Keratinocyte (primary cell): ENCODE results near the gene STPG4. TPM values are rescaled to one million over a fixed set of nuclear protein-coding genes. Genes with fewer than 3 reads are reported as not detected.

Experiments used
- DNase-seq: peaks from one replicate; pipeline ENCODE4 v3.0.0-alpha.2; 2011; ENCODE audit warnings: low read depth, missing footprints, low spot score
- FAIRE-seq: peaks from 2 replicates; lab custom pipeline; 2011; peaks lifted over from hg19 to GRCh38; lab: Jason Lieb, UNC
- H2AFZ ChIP-seq: 2 replicates; pipeline ENCODE4 v1.6.0; 2012; ENCODE audit warnings: low read length, control low read depth, inconsistent platforms; ENCODE audit not compliant: control insufficient read depth
- H3K27ac ChIP-seq: 2 replicates; pipeline ENCODE4 v1.5.1; 2011; ENCODE audit warnings: low read length; ENCODE audit not compliant: control insufficient read depth, insufficient read depth
- H3K27me3 ChIP-seq: 3 replicates; pipeline ENCODE4 v1.6.0; 2011; ENCODE audit warnings: low read length; ENCODE audit not compliant: control insufficient read depth, insufficient read depth; ENCODE audit errors: extremely low read depth
- H3K36me3 ChIP-seq, 2 experiments: 2 replicates in 1 of 2; 3 replicates in 1 of 2; pipeline ENCODE4 v1.5.1; 2011; ENCODE audit warnings: low read length in 2 of 2, mild to moderate bottlenecking in 1 of 2; ENCODE audit not compliant: control insufficient read depth in 2 of 2, insufficient read depth in 2 of 2; ENCODE audit errors: extremely low read depth in 1 of 2
- H3K4me1 ChIP-seq: 3 replicates; pipeline ENCODE4 v1.5.1; 2011; ENCODE audit warnings: low read length; ENCODE audit not compliant: control insufficient read depth, insufficient read depth; ENCODE audit errors: extremely low read depth
- H3K4me2 ChIP-seq: 3 replicates; pipeline ENCODE4 v1.6.0; 2011; ENCODE audit warnings: low read depth, low read length; ENCODE audit not compliant: control insufficient read depth, insufficient read depth; ENCODE audit errors: extremely low read depth
- H3K4me3 ChIP-seq, 3 experiments: fragments of 200-600 bp in 1 of 3; sonication (generic) in 1 of 3; 2 replicates in 2 of 3; 3 replicates in 1 of 3; pipeline ENCODE4 v1.5.1; 2011 to 2016; ENCODE audit warnings: low read length in 3 of 3, mild to moderate bottlenecking in 3 of 3, control low read depth in 2 of 3, inconsistent platforms in 1 of 3, low read depth in 1 of 3, mixed read lengths in 1 of 3, mixed run types in 1 of 3, moderate library complexity in 1 of 3; ENCODE audit not compliant: control insufficient read depth in 2 of 3, insufficient read depth in 2 of 3; ENCODE audit errors: extremely low read depth in 1 of 3
- H3K79me2 ChIP-seq: 2 replicates; pipeline ENCODE4 v1.6.0; 2012; ENCODE audit warnings: low read length; ENCODE audit not compliant: control insufficient read depth, insufficient read depth
- H3K9ac ChIP-seq: 3 replicates; pipeline ENCODE4 v1.6.0; 2011; ENCODE audit warnings: low read length; ENCODE audit not compliant: control insufficient read depth, insufficient read depth; ENCODE audit errors: extremely low read depth
- H3K9me1 ChIP-seq: 3 replicates; pipeline ENCODE4 v1.6.0; 2011; ENCODE audit warnings: low read length; ENCODE audit not compliant: control insufficient read depth, insufficient read depth; ENCODE audit errors: extremely low read depth
- H3K9me3 ChIP-seq: 2 replicates; pipeline ENCODE4 v1.5.1; 2012; ENCODE audit warnings: low read depth, low read length; ENCODE audit not compliant: control insufficient read depth
- H4K20me1 ChIP-seq: 3 replicates; pipeline ENCODE4 v1.6.0; 2011; ENCODE audit warnings: low read length; ENCODE audit not compliant: control insufficient read depth, insufficient read depth; ENCODE audit errors: extremely low read depth
- EZH2 ChIP-seq: IDR thresholded peaks from one replicate; pipeline ENCODE4 v1.6.1; 2012; ENCODE audit warnings: inconsistent platforms, mild to moderate bottlenecking, low read length, moderate library complexity
- dilution Hi-C: fragments of 300-500 bp; cut with MboI; formaldehyde crosslinking; loops from one replicate; pipeline ENCODE4 v1.7.0; 2020; ENCODE audit warnings: low sequenced_read_pairs; ENCODE audit not compliant: extremely low pct_ligation_motif_present
- polyA plus RNA-seq, 5 experiments: library from polyadenylated mRNA; depleted of rRNA in 3 of 5; stranded (reverse) in 3 of 5; stranded (forward) in 1 of 5; unstranded in 1 of 5; fragments of >200 nt; gene quantifications; 1 replicate in 1 of 5; 2 replicates in 3 of 5; 3 replicates in 1 of 5; pipeline versions ENCODE4 v1.2.1 to v1.2.3, GENCODE V29; 2011 to 2012; ENCODE audit warnings: missing spikeins in 2 of 5, low read depth in 1 of 5, low replicate concordance in 1 of 5
- TF ChIP-seq, protein P1 (sequence below), 3 experiments: IDR thresholded peaks in 1 of 3; conservative IDR thresholded peaks in 1 of 3; optimal IDR thresholded peaks in 1 of 3; 2 replicates in 2 of 3; 3 replicates in 1 of 3; pipeline versions ENCODE3 to v1.5.1; 2011; ENCODE audit warnings: low read length in 3 of 3, mild to moderate bottlenecking in 3 of 3, moderate library complexity in 2 of 3, control low read depth in 1 of 3, inconsistent platforms in 1 of 3; ENCODE audit not compliant: insufficient read depth in 2 of 3; ENCODE audit errors: extremely low read depth in 1 of 3

The STPG4 gene
- polyA plus RNA-seq, 1 donor (not counting 4 experiments of a cell fraction or from before 2014, with no cell fraction given) = 0.26 TPM

DNA sequence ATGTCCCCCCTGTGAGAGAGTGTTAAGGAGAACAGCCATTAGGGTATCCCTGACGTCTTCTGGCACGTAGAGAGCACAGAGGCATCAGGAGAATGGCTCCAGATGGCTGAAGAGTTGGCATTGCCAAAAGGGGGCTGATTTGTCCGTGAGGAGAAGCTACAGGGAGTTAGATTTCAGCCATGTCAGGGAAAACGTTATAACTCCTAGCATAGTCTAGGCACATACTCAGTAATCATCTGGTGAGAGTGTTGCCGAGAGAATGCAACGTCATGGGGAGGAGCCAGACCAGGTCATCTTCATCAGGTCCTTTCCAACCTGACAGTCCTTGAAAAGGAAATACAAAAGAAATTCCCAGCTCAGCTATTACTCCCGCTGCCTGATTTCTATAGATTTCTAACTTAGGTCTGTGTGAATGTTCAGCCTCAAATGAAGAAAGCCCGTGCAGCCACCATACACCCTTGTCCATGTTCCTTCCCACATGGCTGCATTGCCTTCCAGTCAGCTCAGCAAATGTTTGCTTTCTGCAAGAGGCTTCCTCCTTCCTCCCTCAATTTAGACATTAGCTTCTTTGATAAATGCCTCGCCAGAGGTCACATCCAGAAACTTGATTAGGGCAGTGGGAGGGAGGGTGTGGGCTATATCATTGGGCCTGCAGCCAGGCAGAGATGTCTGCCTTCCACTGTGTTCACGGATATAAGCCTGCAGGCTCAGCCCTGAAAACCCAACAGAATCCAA is 93.0 kb downstream of the STPG4 start:
- no peaks in the 10 kb centered on the region for H3K79me2 ChIP-seq
- H2AFZ ChIP-seq = no peak overlapping the region
- no peak overlapping the region for H3K4me2 ChIP-seq
- peaks cover 5 to 8% of the 10 kb centered on the region in 2 experiments for H3K36me3 ChIP-seq
- H3K27ac ChIP-seq = no peak overlapping the region
- H3K4me3 ChIP-seq = no peak overlapping the region
- FAIRE-seq = no peak
- H4K20me1 ChIP-seq = no peaks in the 10 kb centered on the region
- DNase-seq = no peak
- H3K4me1 ChIP-seq = peaks cover 16% of the 10 kb centered on the region
- H3K9ac ChIP-seq = no peak overlapping the region
- H3K27me3 ChIP-seq = no peaks in the 10 kb centered on the region
- no peak for TF ChIP-seq EZH2
- TF ChIP-seq, protein P1, sequence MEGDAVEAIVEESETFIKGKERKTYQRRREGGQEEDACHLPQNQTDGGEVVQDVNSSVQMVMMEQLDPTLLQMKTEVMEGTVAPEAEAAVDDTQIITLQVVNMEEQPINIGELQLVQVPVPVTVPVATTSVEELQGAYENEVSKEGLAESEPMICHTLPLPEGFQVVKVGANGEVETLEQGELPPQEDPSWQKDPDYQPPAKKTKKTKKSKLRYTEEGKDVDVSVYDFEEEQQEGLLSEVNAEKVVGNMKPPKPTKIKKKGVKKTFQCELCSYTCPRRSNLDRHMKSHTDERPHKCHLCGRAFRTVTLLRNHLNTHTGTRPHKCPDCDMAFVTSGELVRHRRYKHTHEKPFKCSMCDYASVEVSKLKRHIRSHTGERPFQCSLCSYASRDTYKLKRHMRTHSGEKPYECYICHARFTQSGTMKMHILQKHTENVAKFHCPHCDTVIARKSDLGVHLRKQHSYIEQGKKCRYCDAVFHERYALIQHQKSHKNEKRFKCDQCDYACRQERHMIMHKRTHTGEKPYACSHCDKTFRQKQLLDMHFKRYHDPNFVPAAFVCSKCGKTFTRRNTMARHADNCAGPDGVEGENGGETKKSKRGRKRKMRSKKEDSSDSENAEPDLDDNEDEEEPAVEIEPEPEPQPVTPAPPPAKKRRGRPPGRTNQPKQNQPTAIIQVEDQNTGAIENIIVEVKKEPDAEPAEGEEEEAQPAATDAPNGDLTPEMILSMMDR (optimal IDR thresholded peaks at IDR 0.05 in 1 of 3, IDR thresholded peaks at IDR 0.05 in 1 of 3, conservative IDR thresholded peaks at IDR 0.05 in 1 of 3; ENCODE audit: extremely low read depth in 1 of 3, insufficient read depth in 2 of 3, low read length in 3 of 3) = no peak
- no peaks in the 10 kb centered on the region for H3K9me1 ChIP-seq
- no peaks in the 10 kb centered on the region for H3K9me3 ChIP-seq
- dilution Hi-C loops = no loop called here

DNA sequence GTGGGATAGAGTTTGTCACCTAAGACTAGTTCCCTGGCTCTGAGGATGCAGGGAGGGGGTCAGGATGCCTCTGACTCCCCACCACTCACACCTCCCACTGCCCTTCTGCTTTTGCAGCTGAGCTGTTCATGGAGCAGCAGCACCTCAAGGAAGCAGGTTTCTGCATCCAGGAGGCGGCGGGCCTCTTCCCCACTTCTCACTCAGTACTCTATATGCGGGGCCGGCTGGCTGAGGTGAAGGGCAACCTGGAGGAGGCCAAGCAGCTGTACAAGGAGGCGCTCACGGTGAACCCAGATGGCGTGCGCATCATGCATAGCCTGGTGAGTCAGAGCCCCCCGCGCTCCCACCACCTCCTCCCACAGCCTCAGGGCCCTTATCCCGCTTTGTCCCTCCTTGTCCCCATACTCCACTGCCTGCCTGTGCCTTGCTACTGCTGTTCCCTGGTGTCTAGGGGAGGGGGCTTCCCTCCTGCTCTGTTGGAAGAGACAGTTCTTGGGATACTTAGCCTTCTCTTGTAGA is 94.4 kb downstream of the STPG4 start:
- no peak overlapping the region for H3K27ac ChIP-seq
- dilution Hi-C loops = no loop called here

More for the DNA sequence above, 94.4 kb downstream of the STPG4 start:
- no peaks in the 10 kb centered on the region for H3K9me3 ChIP-seq
- TF ChIP-seq, protein P1 (optimal IDR thresholded peaks at IDR 0.05 in 1 of 3, IDR thresholded peaks at IDR 0.05 in 1 of 3, conservative IDR thresholded peaks at IDR 0.05 in 1 of 3; ENCODE audit: extremely low read depth in 1 of 3, insufficient read depth in 2 of 3, low read length in 3 of 3) = no peak
- TF ChIP-seq EZH2 = no peak
- peaks cover 8% of the 10 kb centered on the region for H3K4me1 ChIP-seq
- H4K20me1 ChIP-seq = no peaks in the 10 kb centered on the region
- no peaks in the 10 kb centered on the region for H3K79me2 ChIP-seq
- H2AFZ ChIP-seq = no peak overlapping the region
- peaks cover 3% of the 10 kb centered on the region for H3K9me1 ChIP-seq
- DNase-seq = no peak
- FAIRE-seq = no peak
- no peak overlapping the region for H3K9ac ChIP-seq
- H3K36me3 ChIP-seq = peaks cover 5 to 8% of the 10 kb centered on the region in 2 experiments
- H3K4me3 ChIP-seq = no peak overlapping the region
- H3K27me3 ChIP-seq = no peaks in the 10 kb centered on the region
- H3K4me2 ChIP-seq = no peak overlapping the region
